ENCODE measurements around the gene PEX11G.
"Not testable (repeated sequence)": the region's sequence is repeated elsewhere in the genome, so short reads cannot be mapped to it uniquely, and the experiment has no call there.

The PEX11G gene

GRCh38 chr19:7454998-7455397 is 33.8 kb downstream of the PEX11G start:
- no peak overlapping the region for H3K4me3 ChIP-seq (ENCODE audit: low read depth, low read length)
- no peak for TF ChIP-seq CTCF (IDR thresholded peaks at IDR 0.05; ENCODE audit: borderline replicate concordance, insufficient read depth, low read depth, low read length)

GRCh38 chr19:7450243-7451223 is 38.3 kb downstream of the PEX11G start:
- H3K4me3 ChIP-seq (ENCODE audit: low read depth, low read length): no peak overlapping the region
- TF ChIP-seq CTCF (IDR thresholded peaks at IDR 0.05; ENCODE audit: borderline replicate concordance, insufficient read depth, low read depth, low read length): no peak

- not testable (repeated sequence) for H3K4me3 ChIP-seq (ENCODE audit: low read depth, low read length)
Measured at GRCh38 chr19:7449391-7450070, 39.3 kb downstream of the PEX11G start.

GRCh38 chr19:7447648-7448047 is 41.2 kb downstream of the PEX11G start:
- TF ChIP-seq CTCF (IDR thresholded peaks at IDR 0.05; ENCODE audit: borderline replicate concordance, insufficient read depth, low read depth, low read length): no peak
- no peak overlapping the region for H3K4me3 ChIP-seq (ENCODE audit: low read depth, low read length)

- no peak overlapping the region for H3K4me3 ChIP-seq (ENCODE audit: low read depth, low read length)
- no peak for TF ChIP-seq CTCF (IDR thresholded peaks at IDR 0.05; ENCODE audit: borderline replicate concordance, insufficient read depth, low read depth, low read length)
Measured at GRCh38 chr19:7445104-7445503, 43.7 kb downstream of the PEX11G start.

GRCh38 chr19:7444042-7444441 is 44.8 kb downstream of the PEX11G start:
- no peak for TF ChIP-seq CTCF (IDR thresholded peaks at IDR 0.05; ENCODE audit: borderline replicate concordance, insufficient read depth, low read depth, low read length)
- no peak overlapping the region for H3K4me3 ChIP-seq (ENCODE audit: low read depth, low read length)

- no peak for TF ChIP-seq CTCF (IDR thresholded peaks at IDR 0.05; ENCODE audit: borderline replicate concordance, insufficient read depth, low read depth, low read length)
- no peak overlapping the region for H3K4me3 ChIP-seq (ENCODE audit: low read depth, low read length)
Measured at GRCh38 chr19:7442423-7442822, 46.4 kb downstream of the PEX11G start.
